GM19438 (cell line): ENCODE results near the gene METTL15.
A peak's percentile ranks its signal among the peaks of the same experiment; 100 is the strongest.
"Not testable (repeated sequence)": the region's sequence is repeated elsewhere in the genome, so short reads cannot be mapped to it uniquely, and the experiment has no call there.

ENCODE experiments used
- ATAC-seq: cut with Tn5 transposase; IDR thresholded peaks from one replicate; pipeline ENCODE4 v1.9.1; 2021; ENCODE audit warnings: low read depth; ENCODE audit not compliant: unreplicated experiment

Gene METTL15

DNA sequence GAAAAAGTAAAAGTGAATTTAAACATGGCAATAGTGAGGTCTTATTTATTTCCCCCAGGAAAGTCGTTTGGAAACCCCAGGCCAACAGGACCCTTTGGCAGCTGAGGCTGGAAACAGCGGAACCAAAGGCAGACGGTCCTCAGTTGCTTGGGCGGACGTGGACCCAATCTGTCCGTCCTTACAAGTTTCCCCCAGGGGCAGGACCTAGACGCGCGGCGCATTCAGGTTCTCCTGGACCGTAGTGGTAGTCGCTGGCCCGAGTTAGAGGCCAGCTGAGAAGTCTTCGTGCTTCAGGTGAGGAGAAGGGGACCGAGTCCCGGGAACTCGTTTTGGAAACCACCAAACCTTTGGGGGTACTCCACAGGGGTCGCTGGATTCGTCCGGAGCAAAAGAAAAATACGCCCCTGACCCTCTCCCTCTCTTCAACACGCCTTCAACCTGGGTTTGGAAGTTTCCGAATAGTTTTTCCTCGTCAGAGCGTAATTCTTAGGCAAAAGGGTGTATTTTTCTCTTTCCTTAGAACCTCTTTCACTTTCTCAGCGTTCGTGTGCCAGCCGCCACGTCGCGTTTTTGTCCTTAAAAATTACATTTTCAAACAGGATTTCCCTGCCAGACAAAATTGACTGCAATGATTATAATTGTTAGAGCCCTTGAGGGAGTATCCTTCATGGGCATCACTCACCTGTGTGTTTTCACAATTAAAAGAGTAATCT lies 2.1 kb downstream of the METTL15 start:
- peak; percentile 37 for ATAC-seq

GRCh38 chr11:28110821-28111200 lies 2.6 kb downstream of the METTL15 start:
- ATAC-seq, result no peak

DNA sequence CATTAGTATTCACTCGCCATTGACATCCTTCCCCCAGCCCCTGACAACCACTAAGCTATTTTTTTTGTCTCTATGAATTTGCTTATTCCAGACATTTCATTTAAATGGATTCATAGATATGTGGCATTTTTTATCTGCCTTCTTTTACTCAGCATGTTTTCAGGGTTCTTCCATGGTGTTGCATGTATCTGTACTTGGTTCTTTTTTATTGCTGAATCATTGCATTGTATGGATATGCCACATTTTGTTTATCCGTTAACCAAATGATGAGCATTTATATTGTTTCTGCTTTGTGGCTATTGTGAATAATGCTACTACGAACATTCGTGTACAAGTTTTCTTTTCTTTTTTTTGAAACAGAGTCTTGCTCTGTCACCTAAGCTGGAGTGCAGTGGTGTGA lies 5.9 kb downstream of the METTL15 start:
- ATAC-seq, result no peak

GRCh38 chr11:28114731-28115130 lies 6.5 kb downstream of the METTL15 start:
- no peak for ATAC-seq

DNA sequence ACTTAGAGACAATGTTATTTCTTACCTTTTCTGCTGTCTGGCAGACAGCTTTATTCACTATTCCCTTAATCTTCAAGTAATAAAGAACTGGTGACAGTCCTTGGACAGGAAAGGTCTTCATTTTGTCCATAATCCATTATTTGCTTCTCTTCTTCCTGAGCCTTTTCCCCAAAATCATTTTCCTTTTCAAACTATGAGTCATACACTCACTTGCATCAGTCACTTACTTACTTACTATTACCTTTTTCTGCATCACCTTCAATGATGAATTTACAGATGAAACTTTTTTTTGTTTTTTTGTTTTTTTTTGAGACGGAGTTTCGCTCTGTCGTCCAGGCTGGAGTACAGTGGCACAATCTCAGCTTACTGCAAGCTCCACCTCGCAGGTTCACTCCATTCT lies 9.5 kb downstream of the METTL15 start:
- no peak for ATAC-seq

GRCh38 chr11:28123151-28123581 lies 15.0 kb downstream of the METTL15 start:
- ATAC-seq, result no peak

- no peak for ATAC-seq
Observed at GRCh38 chr11:28132548-28132947, 24.4 kb downstream of the METTL15 start.

- ATAC-seq, result no peak
Observed at GRCh38 chr11:28133146-28133545, 25.0 kb downstream of the METTL15 start.

DNA sequence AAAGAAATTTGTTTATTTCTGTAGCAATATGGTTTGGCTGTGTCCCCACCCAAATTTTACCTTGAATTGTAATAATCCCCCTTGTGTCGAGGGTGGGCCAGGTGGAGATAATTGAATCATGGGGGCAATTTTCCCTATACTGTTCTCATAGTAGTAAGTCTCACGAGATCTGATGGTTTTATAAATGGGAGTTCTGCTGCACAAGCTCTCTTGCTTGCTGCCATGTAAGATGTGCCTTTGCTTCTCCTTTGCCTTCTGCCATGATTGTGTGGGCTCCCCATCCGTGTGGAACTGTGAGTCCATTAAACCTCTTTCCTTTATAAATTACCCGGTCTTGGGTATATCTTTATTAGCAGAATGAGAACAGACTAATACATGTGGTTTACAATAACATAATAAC lies 28.0 kb downstream of the METTL15 start:
- ATAC-seq, result not testable (repeated sequence)

DNA sequence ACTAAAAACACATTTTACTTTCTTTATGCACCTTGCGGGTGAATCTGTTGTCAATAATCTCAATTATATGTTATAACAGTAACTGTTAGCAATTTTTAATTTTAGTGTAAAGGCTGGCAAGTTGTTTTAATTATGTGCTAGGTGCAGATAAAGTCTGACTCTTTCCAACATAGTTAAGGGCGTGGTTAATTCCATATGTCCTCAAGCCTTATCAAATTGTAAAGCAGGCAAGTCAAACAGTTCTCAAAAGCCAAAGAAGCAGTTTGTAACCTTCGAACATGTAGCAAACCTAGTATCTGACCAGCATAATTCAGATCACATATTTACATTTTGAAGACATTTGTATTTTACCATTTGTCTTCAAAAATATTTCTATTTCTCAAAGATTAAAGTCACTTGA lies 29.2 kb downstream of the METTL15 start:
- ATAC-seq, result no peak

DNA sequence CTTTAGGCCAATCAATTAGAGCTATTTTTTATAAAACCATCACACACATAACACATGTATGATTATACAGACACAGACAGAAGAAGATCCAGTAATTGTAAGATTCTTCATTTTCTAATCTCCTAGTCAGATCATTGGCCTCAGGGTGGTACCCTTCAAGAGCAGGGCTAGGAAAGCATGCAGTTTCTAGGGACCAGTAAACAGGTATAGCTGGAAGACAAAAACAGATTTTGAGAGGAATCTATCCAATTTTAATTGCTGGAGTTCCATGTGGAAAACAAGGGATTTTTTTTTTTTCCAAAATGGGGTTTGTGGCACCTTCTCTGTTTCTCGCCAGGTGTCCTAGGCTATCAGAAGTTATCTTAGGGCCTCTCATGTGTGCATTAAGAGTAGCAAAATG lies 29.6 kb downstream of the METTL15 start:
- ATAC-seq, result no peak

DNA sequence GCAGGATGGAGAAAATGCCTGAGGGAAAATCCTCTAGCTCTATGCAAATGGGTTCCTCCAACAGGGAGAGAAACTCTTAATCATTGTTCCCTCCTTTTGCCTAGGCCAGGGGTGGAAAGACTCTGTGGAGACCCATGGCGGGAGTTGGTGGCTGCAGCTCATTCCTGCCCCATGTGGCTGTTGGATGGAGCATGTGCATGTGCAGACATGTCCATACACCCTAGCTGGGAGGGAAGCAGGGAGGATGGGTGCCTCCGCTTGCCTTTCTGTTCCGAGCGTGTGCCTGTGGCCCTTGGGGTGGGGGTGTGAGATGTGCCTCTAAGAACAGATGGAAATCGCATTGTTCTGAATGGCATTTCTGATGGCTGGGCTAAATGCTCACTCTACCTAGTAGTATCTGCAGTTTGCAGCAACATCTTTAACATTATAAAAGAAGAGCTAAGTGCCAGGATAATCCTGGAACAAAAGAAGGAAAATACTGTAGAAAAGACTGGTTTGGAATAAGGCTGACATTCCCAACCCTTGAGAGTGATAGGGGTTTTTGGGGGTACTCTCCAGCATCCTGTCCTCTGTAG lies 31.7 kb downstream of the METTL15 start:
- ATAC-seq, result no peak

DNA sequence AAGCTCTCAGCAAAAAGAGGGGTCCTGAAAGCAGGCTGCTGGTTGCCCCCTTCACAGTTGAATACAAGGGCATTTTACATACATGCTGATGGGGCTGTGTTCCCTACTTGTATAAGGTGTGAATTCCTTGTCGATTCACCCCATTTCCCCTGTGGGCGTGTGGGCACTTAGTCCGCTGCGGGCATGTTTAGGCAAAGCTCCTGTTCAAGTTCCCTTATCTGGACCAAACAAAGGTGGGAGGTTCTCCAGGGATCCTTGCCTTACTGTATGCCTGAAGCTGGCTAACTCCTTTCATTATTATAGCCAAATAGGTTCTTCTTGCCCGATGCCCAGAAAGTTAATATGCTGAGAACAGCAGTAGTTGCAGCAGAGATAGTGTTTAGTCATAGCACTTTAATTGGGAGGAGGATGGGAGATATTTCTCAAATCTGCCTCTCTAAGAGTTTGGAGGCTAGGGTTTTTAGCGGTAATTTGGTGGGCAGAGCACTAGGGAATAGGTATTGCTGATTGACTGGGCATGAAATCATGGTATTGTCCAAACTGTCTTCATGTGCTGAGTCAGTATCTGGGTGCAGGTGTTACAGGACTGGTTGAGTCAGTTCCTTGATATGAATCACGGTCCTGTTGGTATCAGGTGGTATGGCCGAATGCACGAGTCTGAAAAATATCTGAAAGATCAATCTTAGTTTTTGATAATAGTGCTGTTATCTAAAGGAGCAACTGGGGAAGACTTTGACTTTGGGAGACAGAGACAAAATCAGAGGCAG lies 32.7 kb downstream of the METTL15 start:
- ATAC-seq, result no peak

- no peak for ATAC-seq
Observed at GRCh38 chr11:28142724-28143123, 34.5 kb downstream of the METTL15 start.

DNA sequence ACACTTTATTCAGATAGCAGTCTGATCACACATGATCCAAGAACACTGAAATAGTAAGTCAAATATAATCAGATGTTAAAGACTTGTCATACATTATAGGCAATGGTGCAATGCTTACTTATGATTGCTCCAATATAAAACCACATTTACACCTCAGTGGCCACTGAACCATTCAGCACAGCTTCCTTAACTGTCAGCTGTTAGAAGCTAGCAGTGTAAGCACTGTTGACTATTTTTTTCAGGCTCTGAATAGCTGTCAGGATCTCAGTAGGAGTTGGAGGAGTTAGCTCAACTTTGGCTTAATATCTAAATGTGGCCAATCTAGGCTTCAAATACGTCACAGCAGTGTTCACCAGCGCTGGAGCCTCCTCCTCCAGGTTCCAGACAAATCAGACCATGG lies 36.6 kb downstream of the METTL15 start:
- ATAC-seq, result no peak

GRCh38 chr11:28146123-28146751 lies 38.0 kb downstream of the METTL15 start:
- ATAC-seq, result no peak

- ATAC-seq, result no peak
Observed at GRCh38 chr11:28152743-28153142, 44.6 kb downstream of the METTL15 start.

DNA sequence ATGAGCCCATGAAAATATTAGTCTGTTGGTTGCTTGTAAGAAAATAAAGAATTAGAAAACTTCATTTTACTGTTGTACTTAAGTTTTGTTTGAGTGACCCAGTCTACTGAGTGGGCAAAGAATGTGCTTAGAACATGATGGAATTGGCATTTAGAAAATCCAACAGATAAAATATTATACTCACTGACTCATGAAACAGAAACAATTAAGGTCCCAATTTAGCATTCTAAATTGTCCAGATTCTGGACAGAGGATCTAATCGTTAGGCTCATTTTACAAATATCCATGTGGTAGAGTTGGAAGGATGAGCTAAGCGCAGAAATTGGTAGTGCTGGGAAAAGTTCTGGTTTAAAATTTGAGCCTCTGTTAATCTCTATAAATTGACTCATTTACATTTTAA lies 45.4 kb downstream of the METTL15 start:
- ATAC-seq, result no peak

GRCh38 chr11:28168718-28169117 lies 60.5 kb downstream of the METTL15 start:
- ATAC-seq, result no peak

GRCh38 chr11:28169816-28170215 lies 61.6 kb downstream of the METTL15 start:
- no peak for ATAC-seq

DNA sequence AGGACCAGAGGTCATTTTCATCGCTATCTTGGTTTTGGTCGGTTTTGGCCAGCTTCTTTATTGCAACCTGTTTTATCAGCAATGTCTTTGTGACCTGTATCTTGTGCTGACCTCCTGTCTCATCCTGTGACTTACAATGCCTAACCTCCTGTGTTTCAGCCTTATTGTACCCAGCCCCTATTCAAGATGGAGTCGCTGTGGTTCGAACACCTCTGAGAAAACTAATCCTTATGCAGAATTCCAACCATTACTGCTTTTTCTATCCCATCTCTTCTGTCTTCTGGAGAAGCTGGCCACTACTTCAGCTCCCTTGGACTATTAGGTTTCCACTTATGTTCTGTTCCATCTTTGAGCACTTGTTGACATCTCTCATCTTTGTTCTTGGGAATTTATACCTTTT lies 62.6 kb downstream of the METTL15 start:
- ATAC-seq, result no peak
